ENCODE results near the gene NKD1.

NKD1 gene

DNA sequence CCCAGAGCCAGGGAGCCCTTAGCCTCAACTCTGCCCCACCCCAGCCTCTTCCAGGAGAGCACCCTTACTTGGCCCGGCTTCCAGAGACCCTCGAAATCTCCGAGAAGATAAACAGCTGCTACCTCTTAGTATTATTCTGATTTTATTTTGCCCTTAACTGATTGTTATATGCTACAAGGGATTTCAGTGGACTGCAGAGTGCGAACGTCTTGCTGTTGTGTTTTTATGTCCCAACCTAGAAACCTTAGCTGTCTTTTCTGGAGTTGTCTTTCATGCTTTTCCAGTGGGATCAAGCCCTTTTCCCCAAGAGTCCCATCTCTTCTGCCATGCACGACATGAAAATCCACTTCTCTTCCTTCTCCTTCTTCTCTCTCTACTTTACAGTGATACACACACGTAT is 85.9 kb downstream of the NKD1 start:
- no peak for DNase-seq (ENCODE audit: low read depth)
- no peak for TF ChIP-seq CTCF (IDR thresholded peaks at IDR 0.05; ENCODE audit: insufficient read depth, low read depth, low read length, missing control alignments)

GRCh38 chr16:50634947-50635346 is 86.8 kb downstream of the NKD1 start:
- no peak for DNase-seq (ENCODE audit: low read depth)
- no peak for TF ChIP-seq CTCF (IDR thresholded peaks at IDR 0.05; ENCODE audit: insufficient read depth, low read depth, low read length, missing control alignments)
- no peak overlapping the region for H3K4me3 ChIP-seq (ENCODE audit: low read length)

More for the DNA sequence above, 85.9 kb downstream of the NKD1 start:
- no peak overlapping the region for H3K4me3 ChIP-seq (ENCODE audit: low read length)

GRCh38 chr16:50635505-50636392 is 87.6 kb downstream of the NKD1 start:
- no peak for DNase-seq (ENCODE audit: low read depth)
- TF ChIP-seq CTCF (IDR thresholded peaks at IDR 0.05; ENCODE audit: insufficient read depth, low read depth, low read length, missing control alignments): no peak
- no peak overlapping the region for H3K4me3 ChIP-seq (ENCODE audit: low read length)

DNA sequence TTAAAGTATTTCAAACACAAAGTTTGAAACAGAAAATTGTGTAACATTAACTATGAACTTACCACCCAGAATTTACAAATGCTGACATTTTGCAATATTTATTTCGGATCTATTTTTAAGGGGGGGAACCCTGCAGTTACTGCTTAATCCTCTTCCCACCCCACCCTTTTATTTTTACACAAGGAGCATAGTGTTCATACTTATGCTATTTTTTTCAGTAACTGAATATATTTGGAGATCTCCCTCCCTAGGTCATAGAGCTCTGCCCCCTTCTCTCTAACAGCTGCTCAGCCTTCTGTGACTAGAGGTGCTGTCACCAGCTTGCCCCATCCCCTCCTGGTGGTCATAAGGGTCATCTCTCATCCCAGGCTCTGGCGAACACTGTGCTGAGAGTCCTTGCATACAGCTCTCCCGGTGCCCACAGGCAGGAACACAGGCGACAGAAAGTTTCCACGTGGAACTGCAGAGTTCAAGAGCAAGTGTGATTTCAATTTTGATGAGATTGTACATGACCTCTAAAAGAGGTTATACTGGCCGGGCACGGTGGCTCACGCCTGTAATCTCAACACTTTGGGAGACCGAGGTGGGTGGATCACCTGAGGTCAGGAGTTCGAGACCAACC is 88.7 kb downstream of the NKD1 start:
- TF ChIP-seq CTCF (IDR thresholded peaks at IDR 0.05; ENCODE audit: insufficient read depth, low read depth, low read length, missing control alignments): no peak
- no peak for DNase-seq (ENCODE audit: low read depth)
- no peak overlapping the region for H3K4me3 ChIP-seq (ENCODE audit: low read length)

GRCh38 chr16:50637716-50638602 is 89.8 kb downstream of the NKD1 start:
- no peak overlapping the region for H3K4me3 ChIP-seq (ENCODE audit: low read length)
- DNase-seq (ENCODE audit: low read depth): no peak
- no peak for TF ChIP-seq CTCF (IDR thresholded peaks at IDR 0.05; ENCODE audit: insufficient read depth, low read depth, low read length, missing control alignments)

- DNase-seq (ENCODE audit: low read depth): no peak
- no peak for TF ChIP-seq CTCF (IDR thresholded peaks at IDR 0.05; ENCODE audit: insufficient read depth, low read depth, low read length, missing control alignments)
- H3K4me3 ChIP-seq (ENCODE audit: low read length): no peak overlapping the region
These were observed 90.8 kb downstream of the NKD1 start for GRCh38 chr16:50638816-50639670.

Measured in epithelial cell of esophagus (primary cell).